GM12873 (cell line): ENCODE results near the gene RNF149.

ENCODE experiments used
- TF ChIP-seq, protein P1 (sequence below): IDR thresholded peaks from 2 replicates; pipeline ENCODE4 v1.5.1; 2012; ENCODE audit warnings: low read depth, mild to moderate bottlenecking, moderate library complexity, low read length, control low read depth; ENCODE audit not compliant: insufficient read depth; ENCODE audit errors: missing control alignments

The RNF149 gene

DNA sequence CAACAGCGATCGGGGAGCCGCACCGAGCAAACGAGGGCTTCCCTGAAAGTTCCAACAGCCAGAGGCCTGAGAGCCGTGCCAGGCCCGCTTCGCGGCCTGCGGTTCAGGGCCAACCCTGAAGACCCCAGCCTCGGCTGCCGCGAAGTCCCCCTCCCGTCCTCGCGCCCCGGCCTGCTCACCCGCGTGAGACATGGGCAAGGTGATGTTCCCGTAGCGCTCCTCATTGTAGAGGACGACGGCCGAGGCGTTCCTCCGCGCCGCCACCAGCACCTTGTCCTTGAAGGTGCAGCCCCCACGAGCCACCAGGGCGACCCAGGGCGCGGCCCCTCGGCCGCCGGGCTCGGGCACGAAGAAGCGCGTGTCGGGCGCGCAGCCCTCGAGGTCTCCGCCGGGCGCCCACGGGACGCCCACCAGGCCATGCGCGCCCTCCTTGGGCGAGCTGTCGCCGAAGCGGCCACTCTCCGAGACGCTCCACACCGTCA lies 510 bp downstream of the RNF149 start:
- TF ChIP-seq, protein P1, sequence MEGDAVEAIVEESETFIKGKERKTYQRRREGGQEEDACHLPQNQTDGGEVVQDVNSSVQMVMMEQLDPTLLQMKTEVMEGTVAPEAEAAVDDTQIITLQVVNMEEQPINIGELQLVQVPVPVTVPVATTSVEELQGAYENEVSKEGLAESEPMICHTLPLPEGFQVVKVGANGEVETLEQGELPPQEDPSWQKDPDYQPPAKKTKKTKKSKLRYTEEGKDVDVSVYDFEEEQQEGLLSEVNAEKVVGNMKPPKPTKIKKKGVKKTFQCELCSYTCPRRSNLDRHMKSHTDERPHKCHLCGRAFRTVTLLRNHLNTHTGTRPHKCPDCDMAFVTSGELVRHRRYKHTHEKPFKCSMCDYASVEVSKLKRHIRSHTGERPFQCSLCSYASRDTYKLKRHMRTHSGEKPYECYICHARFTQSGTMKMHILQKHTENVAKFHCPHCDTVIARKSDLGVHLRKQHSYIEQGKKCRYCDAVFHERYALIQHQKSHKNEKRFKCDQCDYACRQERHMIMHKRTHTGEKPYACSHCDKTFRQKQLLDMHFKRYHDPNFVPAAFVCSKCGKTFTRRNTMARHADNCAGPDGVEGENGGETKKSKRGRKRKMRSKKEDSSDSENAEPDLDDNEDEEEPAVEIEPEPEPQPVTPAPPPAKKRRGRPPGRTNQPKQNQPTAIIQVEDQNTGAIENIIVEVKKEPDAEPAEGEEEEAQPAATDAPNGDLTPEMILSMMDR: no peak

DNA sequence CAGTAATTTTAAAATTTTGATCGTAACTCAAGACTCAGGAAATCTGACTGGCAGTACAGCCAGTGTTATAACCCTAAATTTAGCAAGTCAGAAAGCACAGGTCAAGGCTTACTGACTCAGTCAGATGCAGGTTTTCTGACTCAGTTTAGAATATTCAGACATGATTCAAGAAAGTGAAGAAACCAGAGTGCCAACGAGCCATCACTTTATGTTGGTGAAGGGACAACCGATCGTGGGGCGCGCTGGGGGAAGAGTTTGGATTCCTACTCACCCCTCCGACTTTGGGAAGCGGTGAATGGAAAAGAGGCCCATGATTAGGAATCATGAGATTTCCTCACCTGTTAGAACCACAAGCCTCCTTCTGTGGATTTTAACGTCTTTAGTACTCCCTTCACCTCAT lies 998 bp downstream of the RNF149 start:
- TF ChIP-seq, protein P1: no peak

DNA sequence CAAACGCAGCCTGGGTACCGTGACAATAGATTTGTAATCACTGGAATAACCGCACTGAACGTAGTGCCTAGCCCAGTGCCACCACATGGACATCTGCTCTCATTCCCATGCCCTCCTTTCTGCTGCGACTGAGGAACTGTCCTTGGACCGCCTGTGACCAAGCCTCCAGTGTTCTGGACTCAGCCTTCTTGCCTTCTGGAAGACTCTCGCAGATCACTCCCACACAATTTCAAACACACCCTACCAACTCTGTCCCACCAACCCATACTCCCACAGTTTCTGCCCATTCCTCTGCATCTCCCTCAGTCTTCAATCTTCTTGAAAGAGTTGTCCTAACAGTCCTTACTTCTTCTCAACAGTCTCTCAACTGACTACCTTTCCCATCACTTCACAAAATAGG lies 2.1 kb downstream of the RNF149 start:
- TF ChIP-seq, protein P1: no peak

DNA sequence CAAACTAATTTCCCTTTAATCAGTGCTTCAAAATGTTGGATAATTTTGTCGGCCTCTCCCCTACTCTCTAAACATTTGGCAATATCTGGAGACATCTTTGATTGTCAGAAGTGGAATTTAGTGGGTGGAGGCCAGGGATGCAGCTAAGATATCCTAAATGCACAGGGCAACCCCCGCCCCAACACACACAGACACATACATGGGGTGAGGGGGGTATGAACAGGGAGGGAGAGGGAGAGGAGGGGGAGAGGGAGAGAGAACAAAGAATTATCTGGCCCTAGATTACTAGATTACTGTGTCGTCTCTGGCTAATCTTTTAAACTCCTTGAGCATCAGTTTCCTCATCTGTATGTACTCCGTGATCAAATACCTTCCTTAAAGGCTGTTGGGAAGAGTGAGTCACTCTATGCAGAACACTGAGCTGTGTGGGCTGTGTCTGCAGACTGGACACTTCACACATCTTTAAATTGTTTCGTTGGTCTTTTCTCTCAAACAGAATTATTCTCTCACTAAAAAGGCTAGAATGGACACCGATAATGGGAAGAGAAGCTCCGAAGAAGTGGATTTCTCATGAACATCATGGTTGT lies 2.9 kb downstream of the RNF149 start:
- TF ChIP-seq, protein P1: no peak

DNA sequence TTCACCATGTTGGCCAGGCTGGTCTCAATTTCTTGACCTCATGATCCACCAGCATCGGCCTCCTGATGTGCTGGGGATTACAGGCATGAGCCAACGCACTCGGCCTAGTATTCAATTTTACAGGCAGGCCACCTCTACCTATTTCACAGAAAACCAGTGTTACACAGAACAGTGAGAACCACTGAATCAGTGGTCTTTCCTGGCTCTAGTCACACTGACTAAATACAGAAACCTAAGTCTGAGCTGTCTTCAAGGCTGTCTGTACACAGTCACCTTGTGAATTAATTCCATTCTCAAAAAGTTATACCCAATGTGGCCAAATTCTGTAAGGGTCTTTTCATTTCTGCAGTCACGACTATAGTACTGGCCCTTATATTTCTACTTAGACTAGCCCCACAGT lies 3.5 kb downstream of the RNF149 start:
- TF ChIP-seq, protein P1: no peak

DNA sequence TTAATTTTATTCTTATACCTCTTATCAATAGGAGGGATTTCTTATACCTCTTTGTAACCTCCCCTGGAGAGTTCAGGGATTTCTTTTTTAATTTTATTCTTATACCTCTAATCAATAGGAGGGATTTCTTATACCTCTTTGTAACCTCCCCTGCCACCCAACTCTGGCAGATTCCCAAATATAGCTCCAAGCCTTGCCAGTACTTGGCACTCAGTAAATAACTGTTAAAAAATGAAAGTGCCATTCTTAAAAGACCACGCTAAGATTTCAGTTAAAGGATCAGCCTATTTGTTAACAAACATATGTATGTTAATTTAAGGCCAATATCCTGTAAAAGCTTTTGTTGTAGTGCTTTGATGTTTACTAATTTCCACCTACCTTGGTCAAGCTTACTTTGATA lies 4.8 kb downstream of the RNF149 start:
- TF ChIP-seq, protein P1: no peak

DNA sequence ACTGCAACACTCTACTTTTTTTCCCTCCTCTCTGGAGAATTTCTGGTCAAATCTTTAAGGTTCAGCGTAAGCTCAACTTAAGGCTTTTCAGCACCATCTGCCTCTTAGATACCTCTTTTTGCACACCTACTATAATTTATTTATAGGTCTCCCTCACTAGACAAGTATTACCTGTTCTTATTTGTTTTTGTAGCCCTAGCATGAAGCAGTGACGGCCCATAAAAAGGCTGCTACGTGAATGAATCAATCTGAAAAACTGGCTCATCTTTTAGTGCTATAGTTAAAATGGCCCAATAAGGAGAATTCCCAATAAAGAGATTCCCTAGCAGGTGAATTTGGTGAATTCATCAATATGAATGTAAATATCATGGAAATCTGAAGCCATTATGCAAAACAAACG lies 6.5 kb downstream of the RNF149 start:
- TF ChIP-seq, protein P1: no peak
